Osteocyte (in vitro differentiated cells): ENCODE results near the gene HIPK4. TPM values are rescaled to one million over a fixed set of nuclear protein-coding genes. Genes with fewer than 3 reads are reported as not detected.
A peak's percentile ranks its signal among the peaks of the same experiment; 100 is the strongest.
"Not testable (repeated sequence)": the region's sequence is repeated elsewhere in the genome, so short reads cannot be mapped to it uniquely, and the experiment has no call there.

Experiments
- DNase-seq: peaks from one replicate; pipeline ENCODE4 v3.0.0; 2021; ENCODE audit warnings: mixed read lengths; ENCODE audit not compliant: unreplicated experiment; ENCODE audit errors: extremely low spot score
- H3K27ac Mint-ChIP-seq: one replicate; pipeline ENCODE4 v1.8.0; 2021; ENCODE audit warnings: mild to moderate bottlenecking, mixed read lengths; ENCODE audit not compliant: unreplicated experiment
- H3K27me3 Mint-ChIP-seq: one replicate; pipeline ENCODE4 v1.8.0; 2021; ENCODE audit warnings: mixed read lengths; ENCODE audit not compliant: unreplicated experiment
- H3K36me3 Mint-ChIP-seq: one replicate; pipeline ENCODE4 v1.8.0; 2021; ENCODE audit warnings: mixed read lengths; ENCODE audit not compliant: unreplicated experiment
- H3K4me1 Mint-ChIP-seq: one replicate; pipeline ENCODE4 v1.8.0; 2021; ENCODE audit warnings: mixed read lengths; ENCODE audit not compliant: unreplicated experiment
- H3K4me3 Mint-ChIP-seq: one replicate; pipeline ENCODE4 v1.8.0; 2021; ENCODE audit warnings: mild to moderate bottlenecking, moderate library complexity, mixed read lengths; ENCODE audit not compliant: unreplicated experiment
- H3K9me3 Mint-ChIP-seq: one replicate; pipeline ENCODE4 v1.8.0; 2021; ENCODE audit warnings: mixed read lengths; ENCODE audit not compliant: unreplicated experiment
- CTCF ChIP-seq: fragments of 200-600 bp; sonication (generic); IDR thresholded peaks from 2 replicates; pipeline ENCODE4 v1.5.0; 2021; ENCODE audit warnings: antibody characterized with exemption, mild to moderate bottlenecking, moderate library complexity
- long read RNA-seq: library from polyadenylated mRNA; unstranded; transcript quantifications from one replicate; pipeline ENCODE4 v2.0.0, GENCODE V29; 2021
- total RNA-seq: library from RNA; stranded (reverse); gene quantifications from 2 replicates; pipeline ENCODE4 v1.2.1, GENCODE V29; 2021

HIPK4 gene
- 0.21 and 0.29 TPM in 2 replicates for total RNA-seq
- long read RNA-seq = 0 reads

- no peak within 1 kb of the TSS for H3K27ac Mint-ChIP-seq
- no peak within 1 kb of the TSS for H3K4me3 Mint-ChIP-seq
- H3K4me1 Mint-ChIP-seq = no peaks in the 10 kb centered on the region
- H3K27me3 Mint-ChIP-seq = no peaks in the 10 kb centered on the region
- H3K36me3 Mint-ChIP-seq = no peaks in the 10 kb centered on the region
- TF ChIP-seq CTCF = no peak
- DNase-seq = no peak
- H3K9me3 Mint-ChIP-seq = no peaks in the 10 kb centered on the region
These were observed at the start of gene HIPK4 for GRCh38 chr19:40390084-40390742. Gene HIPK4, minus strand, starts transcription at chr19:40390181. Its CDS starts 279 bp downstream, at chr19:40389902.

- DNase-seq = no peak
- H3K4me1 Mint-ChIP-seq = peaks cover 22% of the 10 kb centered on the region
- H3K36me3 Mint-ChIP-seq = peaks cover 10% of the 10 kb centered on the region
- H3K9me3 Mint-ChIP-seq = no peaks in the 10 kb centered on the region
- TF ChIP-seq CTCF = no peak
- no peak overlapping the region for H3K27ac Mint-ChIP-seq
- H3K4me3 Mint-ChIP-seq = no peak overlapping the region
- no peaks in the 10 kb centered on the region for H3K27me3 Mint-ChIP-seq
These were observed 48.3 kb upstream of the HIPK4 start for GRCh38 chr19:40438284-40438683.

GRCh38 chr19:40433391-40434216 lies 43.6 kb upstream of the HIPK4 start:
- H3K9me3 Mint-ChIP-seq = no peaks in the 10 kb centered on the region
- peaks cover 2% of the 10 kb centered on the region for H3K36me3 Mint-ChIP-seq
- H3K4me3 Mint-ChIP-seq = peak overlapping the region; percentile 83
- DNase-seq = peak; percentile 95
- no peak for TF ChIP-seq CTCF
- H3K27me3 Mint-ChIP-seq = no peaks in the 10 kb centered on the region
- H3K4me1 Mint-ChIP-seq = peaks cover 22% of the 10 kb centered on the region
- peak overlapping the region; percentile 100 for H3K27ac Mint-ChIP-seq

GRCh38 chr19:40432760-40433159 lies 42.8 kb upstream of the HIPK4 start:
- Mint-ChIP-seq H3K27ac (peak overlapping the region; percentile 100), H3K4me1 (peaks cover 22% of the 10 kb centered on the region), H3K4me3 (peak overlapping the region; percentile 83)
- H3K27me3 Mint-ChIP-seq, H3K9me3 Mint-ChIP-seq, DNase-seq, H3K36me3 Mint-ChIP-seq: not testable (repeated sequence)

GRCh38 chr19:40431698-40432097 lies 41.7 kb upstream of the HIPK4 start:
- Mint-ChIP-seq H3K4me1 (peaks cover 24% of the 10 kb centered on the region), H3K4me3 (no peak overlapping the region), H3K27ac (peak overlapping the region; percentile 41), H3K27me3 (no peaks in the 10 kb centered on the region), H3K9me3 (no peaks in the 10 kb centered on the region), H3K36me3 (no peaks in the 10 kb centered on the region)
- no peak for TF ChIP-seq CTCF
- no peak for DNase-seq

GRCh38 chr19:40430242-40430641 lies 40.3 kb upstream of the HIPK4 start:
- not testable (repeated sequence) for H3K36me3 Mint-ChIP-seq, H3K27me3 Mint-ChIP-seq, H3K4me3 Mint-ChIP-seq, DNase-seq, H3K27ac Mint-ChIP-seq, H3K9me3 Mint-ChIP-seq
- H3K4me1 Mint-ChIP-seq = peaks cover 28% of the 10 kb centered on the region

- not testable (repeated sequence) for H3K27ac Mint-ChIP-seq, H3K4me3 Mint-ChIP-seq, H3K36me3 Mint-ChIP-seq, H3K27me3 Mint-ChIP-seq, H3K9me3 Mint-ChIP-seq, DNase-seq
- H3K4me1 Mint-ChIP-seq = peaks cover 26% of the 10 kb centered on the region
These were observed 38.2 kb upstream of the HIPK4 start for GRCh38 chr19:40428197-40428596.
